ENCODE data around the gene USP15. TPM values are rescaled to one million over a fixed set of nuclear protein-coding genes. Genes with fewer than 3 reads are reported as not detected.

Gene USP15
- total and polyA plus RNA-seq, 2 donors (not counting 3 experiments of a cell fraction or from before 2014, with no cell fraction given) = 20.0 to 61.8 TPM

GRCh38 chr12:62267480-62267879, 7.3 kb downstream of the USP15 start:
- no TSS peak for BruUV-seq (replicated peaks)

More at GRCh38 chr12:62267480-62267879, 7.3 kb downstream of the USP15 start:
- intact Hi-C loops (cut with micrococcal nuclease) = no loop called here
- TF ChIP-seq MYC (IDR thresholded peaks at IDR 0.05; ENCODE audit: low read depth, low read length) (no peak), GATA2 (IDR thresholded peaks at IDR 0.05; ENCODE audit: insufficient read depth, insufficient read length, low read depth, low read length) (no peak), JUN (IDR thresholded peaks at IDR 0.05; ENCODE audit: borderline replicate concordance, insufficient read depth, insufficient read length, low read depth) (no peak), EZH2 (IDR thresholded peaks at IDR 0.05; ENCODE audit: borderline replicate concordance, low read depth, low read length, severe bottlenecking) (no peak), FOS (IDR thresholded peaks at IDR 0.05; ENCODE audit: borderline replicate concordance, insufficient read depth, low read length) (no peak), POLR2A (IDR thresholded peaks at IDR 0.05; ENCODE audit: low read depth, low read length) (no peak), POLR2AphosphoS5 (IDR thresholded peaks at IDR 0.05; ENCODE audit: insufficient read depth, low read depth, low read length) (no peak)
- TF ChIP-seq, protein P1, sequence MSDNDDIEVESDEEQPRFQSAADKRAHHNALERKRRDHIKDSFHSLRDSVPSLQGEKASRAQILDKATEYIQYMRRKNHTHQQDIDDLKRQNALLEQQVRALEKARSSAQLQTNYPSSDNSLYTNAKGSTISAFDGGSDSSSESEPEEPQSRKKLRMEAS (IDR thresholded peaks at IDR 0.05; ENCODE audit: insufficient read depth, insufficient read length) = no peak
- TF ChIP-seq, protein P2, sequence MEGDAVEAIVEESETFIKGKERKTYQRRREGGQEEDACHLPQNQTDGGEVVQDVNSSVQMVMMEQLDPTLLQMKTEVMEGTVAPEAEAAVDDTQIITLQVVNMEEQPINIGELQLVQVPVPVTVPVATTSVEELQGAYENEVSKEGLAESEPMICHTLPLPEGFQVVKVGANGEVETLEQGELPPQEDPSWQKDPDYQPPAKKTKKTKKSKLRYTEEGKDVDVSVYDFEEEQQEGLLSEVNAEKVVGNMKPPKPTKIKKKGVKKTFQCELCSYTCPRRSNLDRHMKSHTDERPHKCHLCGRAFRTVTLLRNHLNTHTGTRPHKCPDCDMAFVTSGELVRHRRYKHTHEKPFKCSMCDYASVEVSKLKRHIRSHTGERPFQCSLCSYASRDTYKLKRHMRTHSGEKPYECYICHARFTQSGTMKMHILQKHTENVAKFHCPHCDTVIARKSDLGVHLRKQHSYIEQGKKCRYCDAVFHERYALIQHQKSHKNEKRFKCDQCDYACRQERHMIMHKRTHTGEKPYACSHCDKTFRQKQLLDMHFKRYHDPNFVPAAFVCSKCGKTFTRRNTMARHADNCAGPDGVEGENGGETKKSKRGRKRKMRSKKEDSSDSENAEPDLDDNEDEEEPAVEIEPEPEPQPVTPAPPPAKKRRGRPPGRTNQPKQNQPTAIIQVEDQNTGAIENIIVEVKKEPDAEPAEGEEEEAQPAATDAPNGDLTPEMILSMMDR (IDR thresholded peaks at IDR 0.05; ENCODE audit: extremely low read depth in 1 of 2, insufficient read depth in 1 of 2, low read depth in 1 of 2, low read length in 2 of 2) = no peak
- CTCF ChIA-PET = interaction anchor here (0.9 to 2.3 kb wide), 4 partner anchors 8 to 314 kb away, joined by 3 to 6 read pairs (median 4); partner anchors contain the start of gene USP15
- no peaks in the 10 kb centered on the region for H3K9me1 ChIP-seq (replicated peaks; ENCODE audit: control insufficient read depth, extremely low read depth, insufficient read depth, low read length)
- H3K4me2 ChIP-seq (ENCODE audit: insufficient read depth, low read length) = no peak overlapping the region
- no peaks in the 10 kb centered on the region for H3K9me3 ChIP-seq (replicated peaks; ENCODE audit: control insufficient read depth, insufficient read depth, low read length)
- H3K4me3 ChIP-seq (replicated peaks in 1 of 3; ENCODE audit: insufficient read depth in 1 of 3, low read depth in 1 of 3, low read length in 3 of 3) = no peak overlapping the region
- dilution Hi-C loops (cut with MboI; ENCODE audit: extremely low pct_ligation_motif_present, low sequenced_read_pairs) = no loop called here
- DNase-seq (ENCODE audit: low read depth, low spot score) (no peak), FAIRE-seq (no peak)
- H3K27me3 ChIP-seq (ENCODE audit: control insufficient read depth in 2 of 2, insufficient read depth in 2 of 2, low read length in 2 of 2) = no peaks in the 10 kb centered on the region
- H3K79me2 ChIP-seq (ENCODE audit: control insufficient read depth, insufficient read depth, low read length) = peaks cover 100% of the 10 kb centered on the region
- H3K27ac ChIP-seq (ENCODE audit: insufficient read depth, low read depth, low read length) = no peak overlapping the region
- H3K36me3 ChIP-seq (ENCODE audit: control insufficient read depth in 2 of 2, extremely low read depth in 1 of 2, insufficient read depth in 2 of 2, low read length in 2 of 2) = no peaks in the 10 kb centered on the region
- H3K4me1 ChIP-seq (ENCODE audit: control insufficient read depth, extremely low read depth, insufficient read depth, low read length) = peaks cover 17% of the 10 kb centered on the region
- H4K20me1 ChIP-seq (replicated peaks; ENCODE audit: control insufficient read depth, extremely low read depth, insufficient read depth, low read length) = peaks cover 8% of the 10 kb centered on the region
- H2AFZ ChIP-seq (ENCODE audit: low read depth, low read length) = no peak overlapping the region
- POLR2A ChIA-PET = no interaction called here
- no peak overlapping the region for H3K9ac ChIP-seq (replicated peaks; ENCODE audit: extremely low read depth, insufficient read depth, low read length)

Measured in endothelial cell of umbilical vein (primary cell).